ENCODE results near the gene DDX59.

DNA sequence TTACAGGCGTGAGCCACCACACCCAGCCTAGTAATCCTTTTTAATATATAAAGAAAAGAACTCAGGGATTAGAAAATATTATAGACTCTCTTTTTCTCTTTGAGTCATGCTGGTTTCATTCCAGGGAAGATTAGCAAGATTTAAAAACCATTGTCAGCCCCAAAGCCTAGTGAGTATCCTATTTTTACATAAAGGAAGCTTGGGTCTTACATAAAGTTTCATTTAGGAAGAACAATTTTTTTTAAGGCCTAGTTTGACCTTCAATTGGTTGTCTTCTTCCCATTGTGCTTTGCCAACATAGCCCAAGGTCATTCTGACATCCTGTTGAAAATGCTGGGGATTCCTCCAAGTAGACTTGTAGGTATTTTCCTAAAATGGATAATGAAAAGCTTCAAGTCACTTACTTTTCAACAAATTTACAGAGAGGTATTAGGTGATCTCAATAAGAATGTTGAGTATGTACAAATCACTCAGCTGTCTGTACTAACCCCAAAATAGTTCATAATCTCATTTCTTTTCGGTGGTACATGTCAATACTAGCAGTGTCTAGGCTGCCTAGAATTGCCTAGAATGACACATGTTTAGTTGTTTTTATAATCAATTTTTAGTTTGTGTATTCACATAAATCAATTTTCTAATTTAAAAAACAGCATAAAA, 44.9 kb downstream of the DDX59 start:
- TF ChIP-seq, protein P1, sequence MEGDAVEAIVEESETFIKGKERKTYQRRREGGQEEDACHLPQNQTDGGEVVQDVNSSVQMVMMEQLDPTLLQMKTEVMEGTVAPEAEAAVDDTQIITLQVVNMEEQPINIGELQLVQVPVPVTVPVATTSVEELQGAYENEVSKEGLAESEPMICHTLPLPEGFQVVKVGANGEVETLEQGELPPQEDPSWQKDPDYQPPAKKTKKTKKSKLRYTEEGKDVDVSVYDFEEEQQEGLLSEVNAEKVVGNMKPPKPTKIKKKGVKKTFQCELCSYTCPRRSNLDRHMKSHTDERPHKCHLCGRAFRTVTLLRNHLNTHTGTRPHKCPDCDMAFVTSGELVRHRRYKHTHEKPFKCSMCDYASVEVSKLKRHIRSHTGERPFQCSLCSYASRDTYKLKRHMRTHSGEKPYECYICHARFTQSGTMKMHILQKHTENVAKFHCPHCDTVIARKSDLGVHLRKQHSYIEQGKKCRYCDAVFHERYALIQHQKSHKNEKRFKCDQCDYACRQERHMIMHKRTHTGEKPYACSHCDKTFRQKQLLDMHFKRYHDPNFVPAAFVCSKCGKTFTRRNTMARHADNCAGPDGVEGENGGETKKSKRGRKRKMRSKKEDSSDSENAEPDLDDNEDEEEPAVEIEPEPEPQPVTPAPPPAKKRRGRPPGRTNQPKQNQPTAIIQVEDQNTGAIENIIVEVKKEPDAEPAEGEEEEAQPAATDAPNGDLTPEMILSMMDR (conservative IDR thresholded peaks at IDR 0.05; ENCODE audit: low read depth, low read length) = no peak
- no peak for TF ChIP-seq EZH2phosphoT487 (IDR thresholded peaks at IDR 0.05; ENCODE audit: borderline replicate concordance, low read length)
- TF ChIP-seq EZH2 (IDR thresholded peaks at IDR 0.05; ENCODE audit: low read length, unreplicated experiment) = no peak

All from PC-3 (cell line).